ENCODE results near the gene CDH4.

DNA sequence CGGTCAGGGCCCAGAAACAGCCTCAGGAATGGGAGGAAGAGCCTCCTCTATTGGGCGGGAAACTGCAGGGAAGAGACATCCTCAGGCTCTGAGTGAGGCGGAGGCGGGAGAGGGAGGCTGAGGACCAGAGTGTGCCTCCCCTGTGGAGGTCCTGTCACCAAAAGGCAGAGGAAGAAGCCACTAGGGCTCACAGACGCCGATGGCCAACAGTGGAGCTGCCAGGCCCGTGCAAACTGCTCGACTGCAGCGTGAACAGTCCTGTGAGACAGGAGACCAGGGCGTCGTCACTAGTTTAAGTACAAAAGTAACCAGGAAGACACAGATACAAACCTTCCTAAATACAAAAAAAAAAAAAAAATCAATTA is 730.9 kb downstream of the CDH4 start:
- TF ChIP-seq ZNF687 (CRISPR knock-in tag; IDR thresholded peaks at IDR 0.05), result no peak
- no peak for TF ChIP-seq POLR2A (IDR thresholded peaks at IDR 0.05; ENCODE audit: insufficient read depth in 1 of 2, low read depth in 2 of 2, low read length in 2 of 2)
- no peak for TF ChIP-seq REST (IDR thresholded peaks at IDR 0.05; ENCODE audit: borderline replicate concordance in 1 of 2, low read depth in 1 of 2, low read length in 2 of 2)
- TF ChIP-seq CTCF (CRISPR knock-in tag; IDR thresholded peaks at IDR 0.05), result no peak
- TF ChIP-seq PPARG (CRISPR knock-in tag; conservative IDR thresholded peaks at IDR 0.05), result no peak
- TF ChIP-seq EP300 (IDR thresholded peaks at IDR 0.05; ENCODE audit: low read depth in 2 of 2, low read length in 2 of 2), result no peak
- TF ChIP-seq EP300 (CRISPR knock-in tag; IDR thresholded peaks at IDR 0.05; ENCODE audit: borderline replicate concordance), result no peak
- TF ChIP-seq ARNTL (CRISPR knock-in tag; IDR thresholded peaks at IDR 0.05), result no peak
- TF ChIP-seq ZMYM3 (CRISPR knock-in tag; IDR thresholded peaks at IDR 0.05), result no peak
- no peak for TF ChIP-seq ZNF282 (IDR thresholded peaks at IDR 0.05; ENCODE audit: partially characterized antibody)
- no peak for TF ChIP-seq MAZ (IDR thresholded peaks at IDR 0.05; ENCODE audit: borderline replicate concordance, low read depth, low read length)
- TF ChIP-seq MAZ (CRISPR knock-in tag; IDR thresholded peaks at IDR 0.05; ENCODE audit: low read depth), result no peak
- no peak for TF ChIP-seq SP4 (CRISPR knock-in tag; IDR thresholded peaks at IDR 0.05)
- no peak for TF ChIP-seq MIER3 (CRISPR knock-in tag; IDR thresholded peaks at IDR 0.05; ENCODE audit: borderline replicate concordance)

Measured in HepG2 (cell line).